ENCODE measurements around the gene OR1A2. TPM values are rescaled to one million over a fixed set of nuclear protein-coding genes. Genes with fewer than 3 reads are reported as not detected.
A peak's percentile ranks its signal among the peaks of the same experiment; 100 is the strongest.
"Not testable (repeated sequence)": the region's sequence is repeated elsewhere in the genome, so short reads cannot be mapped to it uniquely, and the experiment has no call there.

Gene OR1A2
- total RNA-seq, 5 donors from 2014 or later (not counting 1 experiment from before 2014, with no cell fraction given), result not detected

GRCh38 chr17:3232300-3232699 lies 35.0 kb downstream of the OR1A2 start:
- H3K9me3 ChIP-seq; H3K36me3 ChIP-seq (ENCODE audit: control insufficient read depth in 2 of 2, extremely low read depth in 1 of 2, insufficient read depth in 1 of 2, low read length in 1 of 2); H3K9me3 Mint-ChIP-seq; H3K4me1 Mint-ChIP-seq; H3K36me3 Mint-ChIP-seq; H3K4me3 ChIP-seq (ENCODE audit: control insufficient read depth in 1 of 2, extremely low read depth in 1 of 2, low read length in 1 of 2); H3K27ac Mint-ChIP-seq; H3K27me3 Mint-ChIP-seq; ATAC-seq (replicated peaks in 1 of 4); POLR2A ChIA-PET; DNase-seq; CTCF ChIA-PET; H3K27me3 ChIP-seq (replicated peaks in 1 of 2; ENCODE audit: control insufficient read depth in 2 of 2, extremely low read depth in 1 of 2, insufficient read depth in 2 of 2, low read length in 1 of 2); H3K4me1 ChIP-seq (ENCODE audit: control insufficient read depth in 1 of 2, extremely low read depth in 1 of 2, insufficient read depth in 2 of 2, low read length in 2 of 2); H3K27ac ChIP-seq (ENCODE audit: low read length); H3K4me3 Mint-ChIP-seq: not testable (repeated sequence)
- WGBS (ENCODE audit: insufficient coverage), result 90% methylated on average over 2 of the region's 8 CpGs

- peak in 3 of 4 experiments; percentile 55 to 79 (median 60) for ATAC-seq (replicated peaks in 1 of 4)
- WGBS (ENCODE audit: insufficient coverage), result no CpG with 5 or more reads among the region's 2 CpGs
- H3K36me3 ChIP-seq (ENCODE audit: control insufficient read depth in 2 of 2, extremely low read depth in 1 of 2, insufficient read depth in 1 of 2, low read length in 1 of 2); H3K9me3 Mint-ChIP-seq; H3K27ac Mint-ChIP-seq; H3K27me3 ChIP-seq (replicated peaks in 1 of 2; ENCODE audit: control insufficient read depth in 2 of 2, extremely low read depth in 1 of 2, insufficient read depth in 2 of 2, low read length in 1 of 2); H3K9me3 ChIP-seq; H3K36me3 Mint-ChIP-seq; H3K4me1 Mint-ChIP-seq; H3K4me3 Mint-ChIP-seq; H3K4me3 ChIP-seq (ENCODE audit: control insufficient read depth in 1 of 2, extremely low read depth in 1 of 2, low read length in 1 of 2); H3K27ac ChIP-seq (ENCODE audit: low read length); H3K4me1 ChIP-seq (ENCODE audit: control insufficient read depth in 1 of 2, extremely low read depth in 1 of 2, insufficient read depth in 2 of 2, low read length in 2 of 2); POLR2A ChIA-PET; CTCF ChIA-PET; H3K27me3 Mint-ChIP-seq: not testable (repeated sequence)
- DNase-seq, result peak in 1 of 35 experiments; percentile 4
These were observed 41.4 kb downstream of the OR1A2 start for GRCh38 chr17:3238685-3239084.

GRCh38 chr17:3241044-3241443 lies 43.7 kb downstream of the OR1A2 start:
- CTCF ChIA-PET; H3K36me3 Mint-ChIP-seq; POLR2A ChIA-PET; H3K4me1 Mint-ChIP-seq; H3K4me3 ChIP-seq (ENCODE audit: control insufficient read depth in 1 of 2, extremely low read depth in 1 of 2, low read length in 1 of 2); H3K27ac Mint-ChIP-seq; H3K9me3 ChIP-seq; H3K4me1 ChIP-seq (ENCODE audit: control insufficient read depth in 1 of 2, extremely low read depth in 1 of 2, insufficient read depth in 2 of 2, low read length in 2 of 2); H3K36me3 ChIP-seq (ENCODE audit: control insufficient read depth in 2 of 2, extremely low read depth in 1 of 2, insufficient read depth in 1 of 2, low read length in 1 of 2); H3K27me3 Mint-ChIP-seq; H3K9me3 Mint-ChIP-seq; H3K27me3 ChIP-seq (replicated peaks in 1 of 2; ENCODE audit: control insufficient read depth in 2 of 2, extremely low read depth in 1 of 2, insufficient read depth in 2 of 2, low read length in 1 of 2); H3K4me3 Mint-ChIP-seq; ATAC-seq (replicated peaks in 1 of 4); H3K27ac ChIP-seq (ENCODE audit: low read length): not testable (repeated sequence)
- DNase-seq, result peak in 1 of 35 experiments; percentile 1
- WGBS (ENCODE audit: insufficient coverage), result no CpG with 5 or more reads among the region's 1 CpG

- H3K4me3 Mint-ChIP-seq; ATAC-seq (replicated peaks in 1 of 4); POLR2A ChIA-PET; H3K36me3 ChIP-seq (ENCODE audit: control insufficient read depth in 2 of 2, extremely low read depth in 1 of 2, insufficient read depth in 1 of 2, low read length in 1 of 2); DNase-seq; H3K9me3 Mint-ChIP-seq; CTCF ChIA-PET; H3K27me3 ChIP-seq (replicated peaks in 1 of 2; ENCODE audit: control insufficient read depth in 2 of 2, extremely low read depth in 1 of 2, insufficient read depth in 2 of 2, low read length in 1 of 2); H3K36me3 Mint-ChIP-seq; H3K4me3 ChIP-seq (ENCODE audit: control insufficient read depth in 1 of 2, extremely low read depth in 1 of 2, low read length in 1 of 2); H3K27me3 Mint-ChIP-seq; H3K4me1 ChIP-seq (ENCODE audit: control insufficient read depth in 1 of 2, extremely low read depth in 1 of 2, insufficient read depth in 2 of 2, low read length in 2 of 2); H3K27ac ChIP-seq (ENCODE audit: low read length); H3K4me1 Mint-ChIP-seq; H3K27ac Mint-ChIP-seq; H3K9me3 ChIP-seq: not testable (repeated sequence)
- no CpG with 5 or more reads among the region's 1 CpG for WGBS (ENCODE audit: insufficient coverage)
These were observed 47.5 kb downstream of the OR1A2 start for GRCh38 chr17:3244841-3245240.

Other genes starting within 250 kb of the OR1A2 start
- gene OR1D5, start 133.9 kb upstream of the OR1A2 start, total RNA-seq, result not detected
- not detected for gene OR1D2, start 93.1 kb upstream of the OR1A2 start, total RNA-seq
- not detected for gene OR1G1, start 70.0 kb upstream of the OR1A2 start, total RNA-seq
- gene OR1A1, start 10.1 kb downstream of the OR1A2 start, total RNA-seq, result under 1 TPM in 1 of 5 donors, not detected in 4; 0.09 TPM
- gene OR3A1, start 100.8 kb downstream of the OR1A2 start, total RNA-seq, result 1 to 10 TPM in 1 of 5 donors, under 1 TPM in 3, not detected in 1; 0.23 to 1.4 (median 0.44) TPM
- gene OR3A2, start 188.8 kb downstream of the OR1A2 start, total RNA-seq, result 1 to 10 TPM in 4 of 5 donors, under 1 TPM in 1; 0.63 to 6.3 (median 2.9) TPM
- not detected for gene OR1E1, start 200.9 kb downstream of the OR1A2 start, total RNA-seq
- not detected for gene OR3A3, start 213.9 kb downstream of the OR1A2 start, total RNA-seq
- gene OR1E2, start 236.3 kb downstream of the OR1A2 start, total RNA-seq, result not detected

All from T-cell (primary cell).